Epidermal melanocyte (primary cell): ENCODE data around the gene KIAA0753.
"Not testable (repeated sequence)": the region's sequence is repeated elsewhere in the genome, so short reads cannot be mapped to it uniquely, and the experiment has no call there.

Experiments used
- DNase-seq: peaks from one replicate; pipeline ENCODE4 v3.0.0; 2011; ENCODE audit warnings: low spot score; ENCODE audit not compliant: insufficient read length

Gene KIAA0753

GRCh38 chr17:6597727-6598126 is 42.8 kb downstream of the KIAA0753 start:
- no peak for DNase-seq

- DNase-seq: no peak
Observed at GRCh38 chr17:6596941-6597340, 43.6 kb downstream of the KIAA0753 start.

GRCh38 chr17:6596511-6596910 is 44.0 kb downstream of the KIAA0753 start:
- no peak for DNase-seq

GRCh38 chr17:6596081-6596480 is 44.4 kb downstream of the KIAA0753 start:
- DNase-seq: no peak

GRCh38 chr17:6593371-6593770 is 47.1 kb downstream of the KIAA0753 start:
- not testable (repeated sequence) for DNase-seq

GRCh38 chr17:6592173-6592572 is 48.3 kb downstream of the KIAA0753 start:
- DNase-seq: no peak

GRCh38 chr17:6591599-6592158 is 48.8 kb downstream of the KIAA0753 start:
- DNase-seq: no peak

GRCh38 chr17:6589266-6589946 is 51.1 kb downstream of the KIAA0753 start:
- DNase-seq: no peak

GRCh38 chr17:6588165-6588564 is 52.3 kb downstream of the KIAA0753 start:
- no peak for DNase-seq

GRCh38 chr17:6587310-6587709 is 53.2 kb downstream of the KIAA0753 start:
- DNase-seq: no peak

GRCh38 chr17:6583411-6583810 is 57.1 kb downstream of the KIAA0753 start:
- DNase-seq: no peak

GRCh38 chr17:6580625-6581024 is 59.9 kb downstream of the KIAA0753 start:
- no peak for DNase-seq

- DNase-seq: no peak
Observed at GRCh38 chr17:6578491-6578890, 62.0 kb downstream of the KIAA0753 start.

- no peak for DNase-seq
Observed at GRCh38 chr17:6577686-6578263, 62.7 kb downstream of the KIAA0753 start.

GRCh38 chr17:6576038-6576785 is 64.3 kb downstream of the KIAA0753 start:
- DNase-seq: no peak

GRCh38 chr17:6575596-6575988 is 64.9 kb downstream of the KIAA0753 start:
- no peak for DNase-seq

GRCh38 chr17:6574687-6575595 is 65.6 kb downstream of the KIAA0753 start:
- no peak for DNase-seq

GRCh38 chr17:6573982-6574686 is 66.4 kb downstream of the KIAA0753 start:
- DNase-seq: no peak

GRCh38 chr17:6573495-6573894 is 67.0 kb downstream of the KIAA0753 start:
- not testable (repeated sequence) for DNase-seq

- no peak for DNase-seq
Observed at GRCh38 chr17:6572972-6573370, 67.5 kb downstream of the KIAA0753 start.

GRCh38 chr17:6571452-6571781 is 69.1 kb downstream of the KIAA0753 start:
- no peak for DNase-seq
